Endothelial cell of umbilical vein (primary cell): ENCODE data around the gene RAB42.

Experiments used
- EZH2 ChIP-seq: IDR thresholded peaks from 2 replicates; pipeline ENCODE4 v1.6.1; 2012; ENCODE audit warnings: borderline replicate concordance, low read depth, mild to moderate bottlenecking, moderate library complexity, low read length, inconsistent platforms; ENCODE audit not compliant: severe bottlenecking
- FOS ChIP-seq: IDR thresholded peaks from 2 replicates; pipeline ENCODE4 v1.6.1; 2011; ENCODE audit warnings: mild to moderate bottlenecking, low read length, moderate library complexity, borderline replicate concordance; ENCODE audit not compliant: insufficient read depth
- GATA2 ChIP-seq: IDR thresholded peaks from 2 replicates; pipeline ENCODE4 v1.7.0; 2011; ENCODE audit warnings: low read depth, mild to moderate bottlenecking, moderate library complexity, mixed read lengths, low read length; ENCODE audit not compliant: insufficient read length, insufficient read depth
- JUN ChIP-seq: IDR thresholded peaks from 2 replicates; pipeline ENCODE4 v1.6.1; 2011; ENCODE audit warnings: borderline replicate concordance, low read depth; ENCODE audit not compliant: insufficient read length, insufficient read depth
- POLR2A ChIP-seq: IDR thresholded peaks from 2 replicates; pipeline ENCODE4 v1.6.1; 2012; ENCODE audit warnings: low read depth, mild to moderate bottlenecking, control low read depth, low read length
- POLR2AphosphoS5 ChIP-seq: IDR thresholded peaks from 2 replicates; pipeline ENCODE4 v1.6.1; 2012; ENCODE audit warnings: low read depth, mild to moderate bottlenecking, control low read depth, low read length, moderate library complexity; ENCODE audit not compliant: insufficient read depth
- TF ChIP-seq, protein P1 (sequence below), 2 donors: IDR thresholded peaks; 1 replicate in 1 of 2; 2 replicates in 1 of 2; pipeline ENCODE4 v1.5.1; 2011; ENCODE audit warnings: low read length in 2 of 2, mild to moderate bottlenecking in 2 of 2, moderate library complexity in 2 of 2, control low read depth in 1 of 2, inconsistent platforms in 1 of 2, low read depth in 1 of 2; ENCODE audit not compliant: insufficient read depth in 1 of 2; ENCODE audit errors: extremely low read depth in 1 of 2
- TF ChIP-seq, protein P2 (sequence below): IDR thresholded peaks from 2 replicates; pipeline ENCODE4 v1.6.1; 2011; ENCODE audit not compliant: insufficient read depth, insufficient read length

GRCh38 chr1:28604962-28605361 lies 12.9 kb downstream of the RAB42 start:
- TF ChIP-seq POLR2A (no peak), POLR2AphosphoS5 (no peak), EZH2 (no peak), GATA2 (no peak), JUN (no peak), FOS (no peak)
- TF ChIP-seq, protein P1, sequence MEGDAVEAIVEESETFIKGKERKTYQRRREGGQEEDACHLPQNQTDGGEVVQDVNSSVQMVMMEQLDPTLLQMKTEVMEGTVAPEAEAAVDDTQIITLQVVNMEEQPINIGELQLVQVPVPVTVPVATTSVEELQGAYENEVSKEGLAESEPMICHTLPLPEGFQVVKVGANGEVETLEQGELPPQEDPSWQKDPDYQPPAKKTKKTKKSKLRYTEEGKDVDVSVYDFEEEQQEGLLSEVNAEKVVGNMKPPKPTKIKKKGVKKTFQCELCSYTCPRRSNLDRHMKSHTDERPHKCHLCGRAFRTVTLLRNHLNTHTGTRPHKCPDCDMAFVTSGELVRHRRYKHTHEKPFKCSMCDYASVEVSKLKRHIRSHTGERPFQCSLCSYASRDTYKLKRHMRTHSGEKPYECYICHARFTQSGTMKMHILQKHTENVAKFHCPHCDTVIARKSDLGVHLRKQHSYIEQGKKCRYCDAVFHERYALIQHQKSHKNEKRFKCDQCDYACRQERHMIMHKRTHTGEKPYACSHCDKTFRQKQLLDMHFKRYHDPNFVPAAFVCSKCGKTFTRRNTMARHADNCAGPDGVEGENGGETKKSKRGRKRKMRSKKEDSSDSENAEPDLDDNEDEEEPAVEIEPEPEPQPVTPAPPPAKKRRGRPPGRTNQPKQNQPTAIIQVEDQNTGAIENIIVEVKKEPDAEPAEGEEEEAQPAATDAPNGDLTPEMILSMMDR (IDR thresholded peaks at IDR 0.05; ENCODE audit: extremely low read depth in 1 of 2, insufficient read depth in 1 of 2, low read depth in 1 of 2, low read length in 2 of 2), result no peak
- TF ChIP-seq, protein P2, sequence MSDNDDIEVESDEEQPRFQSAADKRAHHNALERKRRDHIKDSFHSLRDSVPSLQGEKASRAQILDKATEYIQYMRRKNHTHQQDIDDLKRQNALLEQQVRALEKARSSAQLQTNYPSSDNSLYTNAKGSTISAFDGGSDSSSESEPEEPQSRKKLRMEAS, result no peak
